PFSK-1 (cell line): ENCODE data around the gene FAM9C.

Source experiments
- FOXP2 ChIP-seq: optimal IDR thresholded peaks from 2 replicates; pipeline ENCODE3; 2011; ENCODE audit warnings: borderline replicate concordance, control low read depth, inconsistent platforms; ENCODE audit not compliant: insufficient read depth; ENCODE audit errors: extremely low read length, extremely low read depth
- POLR2AphosphoS5 ChIP-seq: IDR thresholded peaks from 2 replicates; pipeline ENCODE4 v1.6.1; 2012; ENCODE audit warnings: low read depth, mild to moderate bottlenecking, control low read depth, low read length, moderate library complexity
- SIN3A ChIP-seq: IDR thresholded peaks from 2 replicates; pipeline ENCODE4 v1.6.1; 2012; ENCODE audit warnings: mild to moderate bottlenecking, low read length, moderate library complexity, borderline replicate concordance; ENCODE audit not compliant: insufficient read depth
- TAF1 ChIP-seq: IDR thresholded peaks from 2 replicates; pipeline ENCODE4 v1.6.1; 2012; ENCODE audit warnings: low read length, control low read depth, borderline replicate concordance; ENCODE audit not compliant: insufficient read depth
- TF ChIP-seq, protein P1 (sequence below), 2 experiments: IDR thresholded peaks; 2 replicates each; pipeline versions ENCODE4 v1.6.1 to v1.8.0; 2011 to 2012; ENCODE audit warnings: low read depth in 2 of 2, low read length in 2 of 2, control low read depth in 1 of 2, inconsistent platforms in 1 of 2, mild to moderate bottlenecking in 1 of 2, moderate library complexity in 1 of 2; ENCODE audit not compliant: insufficient read depth in 1 of 2

The FAM9C gene

DNA sequence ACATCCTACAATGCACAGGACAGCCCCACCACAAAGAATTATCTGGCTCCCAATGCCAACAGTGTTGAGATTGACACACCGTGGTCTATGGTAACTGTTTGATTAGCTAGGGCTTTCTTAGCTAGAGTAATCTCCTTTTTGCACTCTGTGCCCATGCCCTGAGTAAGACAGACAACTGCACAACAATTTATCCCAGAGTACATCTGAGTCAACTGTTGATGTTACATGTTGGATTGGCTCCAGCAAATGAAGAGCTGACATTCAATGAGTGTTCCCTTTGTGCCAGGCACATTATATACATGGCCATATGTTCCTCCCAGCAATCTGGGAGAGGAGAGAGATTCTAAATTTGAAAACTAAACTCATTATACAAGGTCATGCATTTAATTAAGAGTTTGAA is 3.9 kb upstream of the FAM9C start:
- TF ChIP-seq SIN3A = no peak
- no peak for TF ChIP-seq TAF1
- no peak for TF ChIP-seq FOXP2
- no peak for TF ChIP-seq POLR2AphosphoS5
- TF ChIP-seq, protein P1, sequence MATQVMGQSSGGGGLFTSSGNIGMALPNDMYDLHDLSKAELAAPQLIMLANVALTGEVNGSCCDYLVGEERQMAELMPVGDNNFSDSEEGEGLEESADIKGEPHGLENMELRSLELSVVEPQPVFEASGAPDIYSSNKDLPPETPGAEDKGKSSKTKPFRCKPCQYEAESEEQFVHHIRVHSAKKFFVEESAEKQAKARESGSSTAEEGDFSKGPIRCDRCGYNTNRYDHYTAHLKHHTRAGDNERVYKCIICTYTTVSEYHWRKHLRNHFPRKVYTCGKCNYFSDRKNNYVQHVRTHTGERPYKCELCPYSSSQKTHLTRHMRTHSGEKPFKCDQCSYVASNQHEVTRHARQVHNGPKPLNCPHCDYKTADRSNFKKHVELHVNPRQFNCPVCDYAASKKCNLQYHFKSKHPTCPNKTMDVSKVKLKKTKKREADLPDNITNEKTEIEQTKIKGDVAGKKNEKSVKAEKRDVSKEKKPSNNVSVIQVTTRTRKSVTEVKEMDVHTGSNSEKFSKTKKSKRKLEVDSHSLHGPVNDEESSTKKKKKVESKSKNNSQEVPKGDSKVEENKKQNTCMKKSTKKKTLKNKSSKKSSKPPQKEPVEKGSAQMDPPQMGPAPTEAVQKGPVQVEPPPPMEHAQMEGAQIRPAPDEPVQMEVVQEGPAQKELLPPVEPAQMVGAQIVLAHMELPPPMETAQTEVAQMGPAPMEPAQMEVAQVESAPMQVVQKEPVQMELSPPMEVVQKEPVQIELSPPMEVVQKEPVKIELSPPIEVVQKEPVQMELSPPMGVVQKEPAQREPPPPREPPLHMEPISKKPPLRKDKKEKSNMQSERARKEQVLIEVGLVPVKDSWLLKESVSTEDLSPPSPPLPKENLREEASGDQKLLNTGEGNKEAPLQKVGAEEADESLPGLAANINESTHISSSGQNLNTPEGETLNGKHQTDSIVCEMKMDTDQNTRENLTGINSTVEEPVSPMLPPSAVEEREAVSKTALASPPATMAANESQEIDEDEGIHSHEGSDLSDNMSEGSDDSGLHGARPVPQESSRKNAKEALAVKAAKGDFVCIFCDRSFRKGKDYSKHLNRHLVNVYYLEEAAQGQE (IDR thresholded peaks at IDR 0.05; ENCODE audit: insufficient read depth in 1 of 2, low read depth in 2 of 2, low read length in 2 of 2) = no peak

DNA sequence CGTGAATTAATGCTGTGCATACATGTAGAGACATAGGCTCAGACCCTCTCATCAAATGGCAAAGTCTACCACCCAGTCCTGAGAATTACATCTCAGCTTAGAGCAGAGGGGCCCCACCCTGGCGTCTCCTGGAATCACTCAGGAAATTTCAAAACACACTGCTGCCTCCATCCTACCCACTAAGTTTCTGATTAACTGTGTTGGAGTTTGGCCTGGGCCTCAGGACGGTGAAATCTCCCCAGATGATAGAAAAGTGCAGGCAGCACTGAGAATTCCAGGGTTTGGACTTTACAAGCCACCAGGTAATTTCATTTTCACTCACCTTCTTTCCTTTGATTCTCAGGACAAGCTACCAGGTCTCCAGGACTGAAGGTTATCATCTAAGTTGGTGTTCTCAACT is 3.3 kb upstream of the FAM9C start:
- TF ChIP-seq, protein P1 (IDR thresholded peaks at IDR 0.05; ENCODE audit: insufficient read depth in 1 of 2, low read depth in 2 of 2, low read length in 2 of 2) = no peak
- TF ChIP-seq SIN3A (no peak), FOXP2 (no peak), TAF1 (no peak), POLR2AphosphoS5 (no peak)

DNA sequence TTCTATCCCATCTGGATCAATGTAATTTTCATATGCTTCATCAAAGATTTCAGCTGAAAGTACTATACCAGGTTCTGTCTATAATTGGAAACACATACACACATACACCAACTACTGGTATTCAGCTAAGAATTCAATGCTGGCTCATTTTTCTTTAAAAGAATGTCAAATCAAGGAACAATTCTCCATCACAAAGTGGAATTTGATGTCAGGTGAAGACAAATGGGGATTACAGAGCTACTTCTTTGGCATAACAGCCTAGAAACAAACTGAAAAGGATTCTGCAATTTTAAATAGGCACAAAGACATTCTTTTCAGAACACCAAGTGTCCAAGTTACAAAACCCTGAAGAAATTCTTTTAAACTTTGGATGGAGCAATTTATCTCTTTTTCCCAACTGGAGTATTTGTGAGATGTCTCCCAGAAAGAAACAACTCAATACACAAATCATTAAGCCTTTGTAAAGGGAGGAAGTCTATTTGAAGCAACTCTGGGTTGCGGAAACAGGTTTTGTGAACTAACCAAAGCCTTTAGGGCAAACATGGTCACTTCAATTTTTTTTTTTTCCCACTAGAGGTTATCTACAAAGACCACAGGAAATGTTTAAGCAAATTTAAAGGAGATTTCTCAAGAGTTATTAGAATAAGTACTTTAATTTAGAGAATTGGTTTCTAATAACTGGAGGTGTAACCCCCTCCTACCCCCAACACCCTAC is 1.9 kb upstream of the FAM9C start:
- TF ChIP-seq TAF1 (no peak), POLR2AphosphoS5 (no peak), FOXP2 (no peak), SIN3A (no peak)
- TF ChIP-seq, protein P1 (IDR thresholded peaks at IDR 0.05; ENCODE audit: insufficient read depth in 1 of 2, low read depth in 2 of 2, low read length in 2 of 2) = no peak

DNA sequence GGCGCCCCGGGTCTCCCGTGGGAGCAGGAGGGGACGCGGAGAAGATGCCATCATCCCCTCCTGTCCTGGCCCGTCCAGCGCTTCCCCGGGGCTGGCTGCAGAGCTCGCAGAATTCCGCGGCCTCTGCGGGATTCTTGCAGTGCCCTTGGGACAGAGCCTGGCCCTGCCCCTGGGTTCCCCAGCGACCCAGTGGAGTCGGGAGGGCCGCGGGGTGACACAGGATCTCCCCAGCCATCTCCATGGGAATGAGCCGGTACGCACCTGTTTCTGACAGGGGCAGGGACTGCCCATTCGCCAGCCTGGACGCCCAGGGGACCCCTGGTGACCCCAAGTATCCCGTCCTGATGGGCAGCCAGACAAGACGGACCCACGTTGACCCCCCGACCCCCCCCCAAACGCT is 482 bp downstream of the FAM9C start:
- TF ChIP-seq, protein P1 (IDR thresholded peaks at IDR 0.05; ENCODE audit: insufficient read depth in 1 of 2, low read depth in 2 of 2, low read length in 2 of 2) = no peak
- TF ChIP-seq TAF1 (no peak), POLR2AphosphoS5 (no peak), FOXP2 (no peak), SIN3A (no peak)

DNA sequence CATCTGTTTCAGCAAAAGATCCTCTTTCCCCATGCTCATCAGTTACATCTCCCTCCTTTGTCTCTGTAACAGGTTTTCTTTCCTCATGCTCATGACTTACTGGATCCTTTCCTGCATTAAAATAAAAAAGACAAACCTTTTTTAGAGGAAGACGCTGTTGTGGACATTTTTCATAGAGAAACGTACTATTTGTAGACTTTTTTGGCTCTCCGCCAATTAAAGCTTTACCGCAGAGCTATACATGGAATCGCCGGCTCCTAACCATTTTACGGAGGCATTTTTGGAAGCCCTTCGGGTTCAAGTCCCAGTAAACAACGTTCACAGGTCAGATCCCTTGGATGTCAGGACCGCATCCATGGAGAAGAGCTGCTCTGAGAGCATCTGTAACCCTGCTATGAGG is 1.3 kb downstream of the FAM9C start:
- TF ChIP-seq POLR2AphosphoS5 (no peak), FOXP2 (no peak), SIN3A (no peak), TAF1 (no peak)
- TF ChIP-seq, protein P1 (IDR thresholded peaks at IDR 0.05; ENCODE audit: insufficient read depth in 1 of 2, low read depth in 2 of 2, low read length in 2 of 2) = no peak
